Ectodermal cell (in vitro differentiated cells): ENCODE results near the gene KATNBL1.
"Not testable (repeated sequence)": the region's sequence is repeated elsewhere in the genome, so short reads cannot be mapped to it uniquely, and the experiment has no call there.

Experiments used
- H3K27ac ChIP-seq: 2 replicates; pipeline ENCODE4 v1.7.0; 2013; ENCODE audit warnings: mild to moderate bottlenecking, low read depth, low read length; ENCODE audit not compliant: insufficient read depth, poor library complexity, severe bottlenecking
- H3K27me3 ChIP-seq: 2 replicates; pipeline ENCODE4 v1.7.0; 2013; ENCODE audit warnings: mild to moderate bottlenecking, low read length; ENCODE audit not compliant: insufficient read depth, control insufficient read depth, poor library complexity, severe bottlenecking
- H3K36me3 ChIP-seq: one replicate; pipeline ENCODE4 v1.7.0; 2013; ENCODE audit warnings: low read length; ENCODE audit not compliant: control insufficient read depth, insufficient read depth
- H3K4me1 ChIP-seq: one replicate; pipeline ENCODE4 v1.7.0; 2013; ENCODE audit warnings: low read length; ENCODE audit not compliant: control insufficient read depth, insufficient read depth
- H3K4me3 ChIP-seq: 2 replicates; pipeline ENCODE4 v1.7.0; 2013; ENCODE audit warnings: low read depth, low read length, control low read depth; ENCODE audit not compliant: insufficient read depth
- H3K9me3 ChIP-seq: 2 replicates; pipeline ENCODE4 v1.7.0; 2013; ENCODE audit warnings: mild to moderate bottlenecking, low read length, moderate library complexity; ENCODE audit not compliant: control insufficient read depth
- WGBS, 2 experiments: methylation state at CpG; one replicate each; pipeline ENCODE4 v1.1.7; 2013; ENCODE audit warnings: missing lambda C conversion rate in 2 of 2; 5-methylcytosine and 5-hydroxymethylcytosine counted together

The KATNBL1 gene

DNA sequence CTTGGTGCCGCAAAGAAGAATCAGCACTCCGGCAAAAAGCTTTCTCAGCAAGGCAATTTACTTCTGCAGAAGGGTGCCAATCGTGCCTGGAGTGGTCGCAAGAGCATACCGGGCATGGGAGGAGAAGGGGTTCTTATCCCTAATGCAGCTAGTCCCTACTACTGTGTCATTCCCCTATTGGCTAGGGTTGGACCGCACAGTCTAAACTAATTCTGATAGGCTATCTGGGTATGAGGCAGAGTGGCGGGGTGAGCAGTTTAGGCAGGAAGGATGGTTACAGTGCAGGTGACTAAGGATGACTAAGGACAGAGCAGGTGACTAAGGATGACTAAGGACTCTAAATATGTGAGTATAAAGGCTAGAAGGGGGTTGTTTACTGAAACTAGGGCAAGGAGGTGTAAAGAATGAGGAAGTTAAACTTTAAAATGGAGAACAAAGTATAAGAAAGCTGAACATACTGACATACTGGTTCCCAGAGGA, 55.1 kb downstream of the KATNBL1 start:
- Histone ChIP-seq H3K9me3 (no peaks in the 10 kb centered on the region), H3K27ac (no peak overlapping the region), H3K36me3 (peaks cover 55% of the 10 kb centered on the region), H3K4me1 (no peaks in the 10 kb centered on the region), H3K27me3 (no peaks in the 10 kb centered on the region), H3K4me3 (no peak overlapping the region)
- WGBS, 2 experiments, result 95 to 97% methylated on average over 7 of the region's 7 CpGs

- H3K4me1 ChIP-seq, result no peaks in the 10 kb centered on the region
- no peak overlapping the region for H3K4me3 ChIP-seq
- H3K9me3 ChIP-seq, result no peaks in the 10 kb centered on the region
- H3K27ac ChIP-seq, result no peak overlapping the region
- H3K36me3 ChIP-seq, result peaks cover 23% of the 10 kb centered on the region
- WGBS, 2 experiments, result 75 to 76% methylated on average over 5 of the region's 6 CpGs
- no peaks in the 10 kb centered on the region for H3K27me3 ChIP-seq
Observed at GRCh38 chr15:34147371-34148140, 62.3 kb downstream of the KATNBL1 start.

- no peaks in the 10 kb centered on the region for H3K4me1 ChIP-seq
- no peak overlapping the region for H3K4me3 ChIP-seq
- WGBS, 2 experiments, result 100% methylated on average over 1 of the region's 1 CpG; no CpG with 5 or more reads in 1 of the 2 experiments
- H3K36me3 ChIP-seq, result no peaks in the 10 kb centered on the region
- H3K27ac ChIP-seq, result no peak overlapping the region
- H3K9me3 ChIP-seq, result no peaks in the 10 kb centered on the region
- H3K27me3 ChIP-seq, result no peaks in the 10 kb centered on the region
Observed at GRCh38 chr15:34133511-34133910, 76.4 kb downstream of the KATNBL1 start.

DNA sequence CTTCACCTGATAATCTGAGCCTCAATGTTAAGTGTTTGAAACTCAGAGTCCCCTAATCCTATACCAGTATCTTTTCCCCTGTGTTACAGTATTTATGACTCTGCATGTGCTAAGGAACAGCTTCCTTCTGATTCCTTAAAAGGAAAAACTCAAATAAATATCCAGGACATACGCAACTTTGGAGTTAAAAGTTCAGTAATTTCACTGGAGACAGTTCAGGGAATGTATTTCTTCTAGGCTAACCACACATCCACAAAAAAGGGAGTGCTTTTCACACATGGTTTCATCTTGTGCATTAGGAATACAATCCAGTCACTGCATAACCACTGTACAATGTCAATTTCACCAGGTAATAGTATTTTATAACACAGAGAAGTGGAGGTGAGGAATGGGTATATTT, 77.0 kb downstream of the KATNBL1 start:
- no peaks in the 10 kb centered on the region for H3K27me3 ChIP-seq
- H3K4me3 ChIP-seq, result no peak overlapping the region
- no peaks in the 10 kb centered on the region for H3K9me3 ChIP-seq
- WGBS, 2 experiments, result 94 to 100% methylated on average over 1 of the region's 1 CpG
- H3K4me1 ChIP-seq, result no peaks in the 10 kb centered on the region
- no peak overlapping the region for H3K27ac ChIP-seq
- H3K36me3 ChIP-seq, result no peaks in the 10 kb centered on the region

DNA sequence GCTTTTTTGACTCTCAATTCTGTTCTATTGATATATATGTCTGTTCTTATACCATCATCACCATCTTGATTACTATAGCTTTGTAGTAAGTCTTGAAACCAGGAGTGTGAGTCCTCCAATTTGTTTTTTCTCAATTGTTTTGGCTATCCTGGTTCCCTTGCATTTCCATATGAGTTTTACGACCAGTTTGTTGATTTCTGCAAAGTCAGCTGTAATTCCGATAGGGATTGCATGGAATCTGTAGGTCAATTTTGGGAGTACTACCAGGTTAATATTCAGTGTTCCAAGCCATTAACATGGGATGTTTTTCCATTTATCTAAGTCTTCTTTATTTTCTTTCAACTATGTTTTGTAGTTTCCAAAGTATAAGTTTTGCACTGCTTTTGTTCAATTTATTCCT, 81.0 kb downstream of the KATNBL1 start:
- 47 to 50% methylated on average over 2 of the region's 2 CpGs for whole genome bisulfite sequencing, 2 experiments
- Histone ChIP-seq H3K27ac (no peak overlapping the region), H3K27me3 (no peaks in the 10 kb centered on the region), H3K4me3 (no peak overlapping the region), H3K4me1 (no peaks in the 10 kb centered on the region), H3K9me3 (no peaks in the 10 kb centered on the region), H3K36me3 (no peaks in the 10 kb centered on the region)

DNA sequence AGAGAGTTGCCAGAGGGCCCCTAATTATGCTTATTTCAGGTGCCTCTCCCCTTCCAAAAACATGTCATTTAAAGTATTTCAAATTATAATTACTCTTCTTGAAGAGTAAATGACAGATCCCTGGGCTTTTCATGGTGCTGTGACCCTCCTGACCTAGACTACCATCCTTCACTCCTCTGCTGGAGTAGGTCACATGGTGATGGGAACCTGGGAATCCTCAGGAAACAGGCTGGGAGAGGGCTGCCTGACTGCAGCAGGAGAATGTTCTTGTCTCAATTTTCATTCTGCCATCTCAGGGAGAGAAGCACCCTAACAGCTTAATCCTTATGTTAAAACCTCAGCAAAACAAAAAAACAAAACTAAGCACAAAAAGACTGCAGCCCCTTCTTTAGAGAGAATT, 83.4 kb downstream of the KATNBL1 start:
- Histone ChIP-seq H3K4me3 (no peak overlapping the region), H3K9me3 (no peaks in the 10 kb centered on the region), H3K36me3 (no peaks in the 10 kb centered on the region), H3K27me3 (no peaks in the 10 kb centered on the region), H3K27ac (no peak overlapping the region), H3K4me1 (no peaks in the 10 kb centered on the region)

GRCh38 chr15:34125945-34126344, 84.0 kb downstream of the KATNBL1 start:
- 100% methylated on average over 1 of the region's 1 CpG; no CpG with 5 or more reads in 1 of the 2 experiments for WGBS, 2 experiments
- Histone ChIP-seq H3K27me3 (no peaks in the 10 kb centered on the region), H3K36me3 (no peaks in the 10 kb centered on the region), H3K4me3 (no peak overlapping the region), H3K4me1 (no peaks in the 10 kb centered on the region), H3K27ac (no peak overlapping the region), H3K9me3 (no peaks in the 10 kb centered on the region)

DNA sequence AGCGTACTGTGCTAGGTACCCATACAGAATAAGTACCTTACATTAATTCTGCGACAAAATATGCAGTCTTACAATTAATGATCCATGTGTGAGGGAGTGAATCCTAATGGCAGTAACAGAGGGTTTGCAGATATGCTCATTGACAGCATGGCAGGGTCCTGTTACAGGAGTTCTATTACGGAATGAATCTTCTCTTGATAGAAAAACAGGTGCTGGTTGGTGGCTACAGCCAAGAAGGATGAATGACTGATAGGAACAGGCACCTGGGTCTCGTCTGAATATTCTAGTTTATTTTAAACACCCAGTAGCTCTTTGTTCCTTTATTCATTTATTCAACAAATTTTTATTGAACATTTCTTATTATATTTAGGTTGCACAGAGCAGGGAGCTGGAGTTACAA, 85.2 kb downstream of the KATNBL1 start:
- Histone ChIP-seq H3K4me1 (no peaks in the 10 kb centered on the region), H3K9me3 (no peaks in the 10 kb centered on the region), H3K27ac (no peak overlapping the region), H3K27me3 (no peaks in the 10 kb centered on the region), H3K4me3 (no peak overlapping the region), H3K36me3 (no peaks in the 10 kb centered on the region)
- WGBS, 2 experiments, result 94 to 96% methylated on average over 4 of the region's 4 CpGs

GRCh38 chr15:34122771-34123183, 87.1 kb downstream of the KATNBL1 start:
- no peaks in the 10 kb centered on the region for H3K4me1 ChIP-seq
- H3K27me3 ChIP-seq, result no peaks in the 10 kb centered on the region
- 92 to 95% methylated on average over 6 of the region's 6 CpGs for WGBS, 2 experiments
- H3K4me3 ChIP-seq, result no peak overlapping the region
- H3K27ac ChIP-seq, result no peak overlapping the region
- no peaks in the 10 kb centered on the region for H3K9me3 ChIP-seq
- H3K36me3 ChIP-seq, result no peaks in the 10 kb centered on the region

GRCh38 chr15:34121786-34122185, 88.1 kb downstream of the KATNBL1 start:
- H3K27ac ChIP-seq, H3K9me3 ChIP-seq, H3K36me3 ChIP-seq, H3K4me3 ChIP-seq, H3K4me1 ChIP-seq, H3K27me3 ChIP-seq: not testable (repeated sequence)
- WGBS, 2 experiments, result 84 to 86% methylated on average over 12 of the region's 12 CpGs
